Measurements from ENCODE around the gene FHAD1.

GRCh38 chr1:15353839-15354579 is 107.0 kb downstream of the FHAD1 start:
- no peak for TF ChIP-seq POLR2AphosphoS5 (IDR thresholded peaks at IDR 0.05; ENCODE audit: low read depth, low read length)
- TF ChIP-seq TAF1 (IDR thresholded peaks at IDR 0.05; ENCODE audit: borderline replicate concordance, insufficient read depth, low read length) = no peak
- no peak for TF ChIP-seq REST (IDR thresholded peaks at IDR 0.05; ENCODE audit: insufficient read depth in 1 of 2, low read depth in 2 of 2, low read length in 2 of 2)
- TF ChIP-seq SIN3A (IDR thresholded peaks at IDR 0.05; ENCODE audit: borderline replicate concordance, insufficient read depth, low read length) = no peak
- no peak for TF ChIP-seq FOXP2 (optimal IDR thresholded peaks at IDR 0.05; ENCODE audit: borderline replicate concordance, extremely low read depth, extremely low read length, insufficient read depth)
